ENCODE data around the gene PLXNA4. TPM values are rescaled to one million over a fixed set of nuclear protein-coding genes. Genes with fewer than 3 reads are reported as not detected.

The PLXNA4 gene
- total and polyA plus RNA-seq, 2 donors from 2014 or later = 0.17 to 3.5 TPM

DNA sequence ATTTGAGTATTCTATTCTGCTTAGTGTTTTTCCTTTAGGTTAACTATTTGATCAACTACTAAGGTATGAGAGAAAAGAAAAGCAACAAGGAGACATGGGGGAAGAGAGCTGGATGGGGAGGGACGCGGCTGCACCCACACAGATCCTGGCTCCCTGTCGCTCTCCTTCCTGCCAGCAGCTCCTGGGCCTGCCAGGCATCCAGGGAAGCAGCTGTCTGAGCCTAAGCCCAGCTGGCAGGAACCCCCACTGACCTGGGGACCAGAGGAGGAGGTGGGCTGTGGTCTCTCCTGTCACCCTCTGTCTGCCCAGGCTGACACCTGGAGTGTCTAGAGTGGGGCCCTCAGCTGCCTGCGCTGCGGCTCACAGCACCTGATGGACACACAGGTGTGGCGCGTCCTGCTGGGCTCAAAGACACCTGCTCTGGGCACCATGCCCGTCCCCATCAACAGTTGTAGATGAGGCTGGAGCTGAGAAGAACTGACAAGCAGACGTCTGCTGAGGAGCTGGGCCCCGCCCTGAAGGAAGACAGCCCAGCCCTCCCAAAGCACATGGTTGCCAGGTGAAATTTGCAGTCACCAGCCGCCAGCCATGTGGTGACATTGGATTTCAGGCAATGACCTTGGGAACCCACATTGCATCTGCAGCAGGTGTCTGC lies 207.9 kb downstream of the PLXNA4 start:
- peak in 1 of 5 donors; percentile 29 for DNase-seq
- no peak for FAIRE-seq
- Histone ChIP-seq H3K9me3 (ENCODE audit: control insufficient read depth in 2 of 3, insufficient read depth in 1 of 3, low read length in 3 of 3) (no peaks in the 10 kb centered on the region), H3K27me3 (ENCODE audit: control insufficient read depth, insufficient read depth, low read length) (no peaks in the 10 kb centered on the region), H3K9ac (ENCODE audit: low read length in 3 of 3) (no peak overlapping the region), H3K4me3 (ENCODE audit: low read length in 3 of 3) (no peak overlapping the region), H3K27ac (ENCODE audit: low read depth in 2 of 2, low read length in 2 of 2) (no peak overlapping the region), H3K36me3 (ENCODE audit: control insufficient read depth in 2 of 3, insufficient read depth in 3 of 3, low read length in 3 of 3) (no peaks in the 10 kb centered on the region), H3K4me1 (ENCODE audit: control insufficient read depth in 2 of 3, insufficient read depth in 2 of 3, low read depth in 1 of 3, low read length in 3 of 3) (peaks cover 0 to 5% (median 0%) of the 10 kb centered on the region in 3 donors)
- TF ChIP-seq, protein P1, sequence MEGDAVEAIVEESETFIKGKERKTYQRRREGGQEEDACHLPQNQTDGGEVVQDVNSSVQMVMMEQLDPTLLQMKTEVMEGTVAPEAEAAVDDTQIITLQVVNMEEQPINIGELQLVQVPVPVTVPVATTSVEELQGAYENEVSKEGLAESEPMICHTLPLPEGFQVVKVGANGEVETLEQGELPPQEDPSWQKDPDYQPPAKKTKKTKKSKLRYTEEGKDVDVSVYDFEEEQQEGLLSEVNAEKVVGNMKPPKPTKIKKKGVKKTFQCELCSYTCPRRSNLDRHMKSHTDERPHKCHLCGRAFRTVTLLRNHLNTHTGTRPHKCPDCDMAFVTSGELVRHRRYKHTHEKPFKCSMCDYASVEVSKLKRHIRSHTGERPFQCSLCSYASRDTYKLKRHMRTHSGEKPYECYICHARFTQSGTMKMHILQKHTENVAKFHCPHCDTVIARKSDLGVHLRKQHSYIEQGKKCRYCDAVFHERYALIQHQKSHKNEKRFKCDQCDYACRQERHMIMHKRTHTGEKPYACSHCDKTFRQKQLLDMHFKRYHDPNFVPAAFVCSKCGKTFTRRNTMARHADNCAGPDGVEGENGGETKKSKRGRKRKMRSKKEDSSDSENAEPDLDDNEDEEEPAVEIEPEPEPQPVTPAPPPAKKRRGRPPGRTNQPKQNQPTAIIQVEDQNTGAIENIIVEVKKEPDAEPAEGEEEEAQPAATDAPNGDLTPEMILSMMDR (IDR thresholded peaks at IDR 0.05; ENCODE audit: borderline replicate concordance, extremely low read depth, insufficient read depth) = no peak
- intact Hi-C loops (cut with DNase I) = no loop called here

DNA sequence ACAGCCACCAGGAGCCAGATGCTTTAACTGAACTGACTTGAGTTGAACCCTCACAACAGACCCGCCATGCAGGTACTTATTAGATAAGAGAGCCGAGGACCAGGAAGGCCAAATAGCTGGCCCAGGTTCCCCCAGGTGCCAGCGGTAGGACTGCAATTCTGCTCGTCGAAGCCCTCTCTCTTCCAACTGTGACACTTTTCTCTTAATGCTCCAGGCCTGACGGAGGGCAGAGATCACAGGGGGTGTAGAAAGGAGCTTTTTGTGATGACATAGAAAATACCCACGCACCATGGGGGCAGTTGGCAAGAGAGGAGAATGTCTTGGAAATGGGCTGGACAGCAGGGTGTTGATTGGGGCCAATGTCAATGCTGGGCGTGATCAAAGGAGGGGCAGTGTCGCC lies 208.5 kb downstream of the PLXNA4 start:
- H3K4me1 ChIP-seq (ENCODE audit: control insufficient read depth in 2 of 3, insufficient read depth in 2 of 3, low read depth in 1 of 3, low read length in 3 of 3) = peaks cover 0 to 5% (median 0%) of the 10 kb centered on the region in 3 donors
- intact Hi-C loops (cut with DNase I) = no loop called here
- H3K9me3 ChIP-seq (ENCODE audit: control insufficient read depth in 2 of 3, insufficient read depth in 1 of 3, low read length in 3 of 3) = no peaks in the 10 kb centered on the region
- no peak overlapping the region for H3K9ac ChIP-seq (ENCODE audit: low read length in 3 of 3)
- FAIRE-seq = no peak
- no peaks in the 10 kb centered on the region for H3K27me3 ChIP-seq (ENCODE audit: control insufficient read depth, insufficient read depth, low read length)
- no peaks in the 10 kb centered on the region for H3K36me3 ChIP-seq (ENCODE audit: control insufficient read depth in 2 of 3, insufficient read depth in 3 of 3, low read length in 3 of 3)
- peak in 1 of 5 donors; percentile 10 for DNase-seq
- TF ChIP-seq, protein P1 (IDR thresholded peaks at IDR 0.05; ENCODE audit: borderline replicate concordance, extremely low read depth, insufficient read depth) = no peak
- H3K27ac ChIP-seq (ENCODE audit: low read depth in 2 of 2, low read length in 2 of 2) = no peak overlapping the region
- H3K4me3 ChIP-seq (ENCODE audit: low read length in 3 of 3) = no peak overlapping the region

DNA sequence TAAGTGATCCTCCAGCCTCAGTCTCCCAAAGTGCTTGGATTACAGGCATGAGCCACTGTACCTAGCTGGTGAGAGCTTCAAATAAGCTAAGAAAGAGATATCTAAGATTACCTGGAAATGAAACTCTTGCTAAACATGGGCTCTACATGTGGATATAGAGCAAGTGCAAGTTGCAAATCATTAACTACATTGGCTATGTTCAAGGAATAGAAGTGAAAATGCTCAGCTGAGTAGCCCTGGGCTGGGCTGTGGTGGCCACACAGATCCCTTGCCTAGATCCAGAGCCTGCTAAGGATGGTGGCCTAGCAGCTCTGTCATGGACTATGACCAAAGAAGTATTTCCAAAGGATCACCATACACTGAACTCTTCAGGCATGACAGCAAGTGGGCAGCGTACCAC lies 209.3 kb downstream of the PLXNA4 start:
- no peak overlapping the region for H3K9ac ChIP-seq (ENCODE audit: low read length in 3 of 3)
- H3K27me3 ChIP-seq (ENCODE audit: control insufficient read depth, insufficient read depth, low read length) = no peaks in the 10 kb centered on the region
- DNase-seq (peak in 1 of 5 donors; percentile 13), FAIRE-seq (no peak)
- TF ChIP-seq, protein P1 (IDR thresholded peaks at IDR 0.05; ENCODE audit: borderline replicate concordance, extremely low read depth, insufficient read depth) = no peak
- intact Hi-C loops (cut with DNase I) = no loop called here
- H3K4me1 ChIP-seq (ENCODE audit: control insufficient read depth in 2 of 3, insufficient read depth in 2 of 3, low read depth in 1 of 3, low read length in 3 of 3) = peaks cover 0 to 5% (median 0%) of the 10 kb centered on the region in 3 donors
- no peaks in the 10 kb centered on the region for H3K36me3 ChIP-seq (ENCODE audit: control insufficient read depth in 2 of 3, insufficient read depth in 3 of 3, low read length in 3 of 3)
- H3K27ac ChIP-seq (ENCODE audit: low read depth in 2 of 2, low read length in 2 of 2) = no peak overlapping the region
- no peak overlapping the region for H3K4me3 ChIP-seq (ENCODE audit: low read length in 3 of 3)
- no peaks in the 10 kb centered on the region for H3K9me3 ChIP-seq (ENCODE audit: control insufficient read depth in 2 of 3, insufficient read depth in 1 of 3, low read length in 3 of 3)
